ENCODE data around the gene CH25H.

GRCh38 chr10:89184638-89185037, 22.5 kb downstream of the CH25H start:
- TF ChIP-seq POLR2A (IDR thresholded peaks at IDR 0.05), result no peak
- no peak for TF ChIP-seq CTCF (IDR thresholded peaks at IDR 0.05)

Measured in right lobe of liver (tissue), 4 donors.